Activated CD8-positive, alpha-beta memory T cell treated with anti-CD3 and anti-CD28 coated beads, Interleukin-2, amount 50 U/mL, for 1 hour (primary cell): Measurements from ENCODE around the gene FILIP1.
"Not testable (repeated sequence)": the region's sequence is repeated elsewhere in the genome, so short reads cannot be mapped to it uniquely, and the experiment has no call there.

ENCODE experiments used
- DNase-seq: peaks from one replicate; pipeline ENCODE4 v3.0.0-alpha.2; 2020; ENCODE audit errors: extremely low read depth

FILIP1 gene

DNA sequence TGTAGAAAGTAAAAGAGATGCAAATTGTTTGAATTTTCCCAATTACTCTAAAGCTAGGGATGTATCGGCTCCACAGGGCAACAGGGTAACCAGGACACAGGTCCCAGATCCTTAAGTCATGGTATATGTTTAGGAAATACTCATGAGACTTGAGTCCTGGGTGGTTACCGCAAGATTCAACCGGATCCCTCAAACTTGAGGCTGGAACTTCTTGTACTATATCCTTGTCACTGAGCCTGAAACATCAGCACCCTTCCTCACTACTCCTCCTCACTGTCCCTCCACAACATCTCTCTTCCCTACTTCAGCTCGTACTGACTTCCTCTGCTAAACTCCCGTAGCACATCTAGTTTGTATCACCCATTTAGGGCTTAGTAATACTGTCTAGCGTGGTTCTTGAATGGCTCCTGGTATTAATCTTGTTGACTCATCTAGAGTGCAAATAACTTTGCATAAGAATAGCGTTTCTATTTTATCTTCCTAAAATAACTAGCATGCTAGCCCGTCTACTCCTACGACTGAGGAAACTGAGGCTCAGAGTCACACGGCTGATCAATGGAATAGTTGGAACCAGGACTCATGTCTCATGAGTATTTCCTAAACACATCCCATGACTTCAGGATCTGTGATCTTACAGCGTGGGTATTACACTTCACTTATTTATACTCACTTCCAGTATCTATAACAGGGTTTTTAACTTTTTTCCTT lies 72.1 kb downstream of the FILIP1 start:
- no peak for DNase-seq

DNA sequence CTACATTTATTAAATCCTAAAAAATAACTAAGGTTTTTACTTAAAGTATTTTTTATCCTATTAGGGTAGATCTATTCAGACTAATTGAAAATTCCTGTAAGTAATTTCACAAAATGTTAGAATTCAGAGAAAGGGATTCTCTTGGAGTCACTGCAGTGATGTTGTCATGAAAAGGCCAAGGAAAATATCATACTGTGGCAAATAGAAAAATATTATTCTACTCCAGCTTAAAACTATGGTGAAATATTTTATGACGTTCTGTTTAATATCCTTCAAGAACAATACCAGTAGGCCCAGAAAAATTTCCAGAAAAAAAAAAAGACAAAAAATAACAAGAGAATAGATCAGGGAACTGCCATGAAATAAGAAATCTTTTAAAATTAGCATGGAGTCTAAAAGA lies 73.6 kb downstream of the FILIP1 start:
- DNase-seq, result no peak

DNA sequence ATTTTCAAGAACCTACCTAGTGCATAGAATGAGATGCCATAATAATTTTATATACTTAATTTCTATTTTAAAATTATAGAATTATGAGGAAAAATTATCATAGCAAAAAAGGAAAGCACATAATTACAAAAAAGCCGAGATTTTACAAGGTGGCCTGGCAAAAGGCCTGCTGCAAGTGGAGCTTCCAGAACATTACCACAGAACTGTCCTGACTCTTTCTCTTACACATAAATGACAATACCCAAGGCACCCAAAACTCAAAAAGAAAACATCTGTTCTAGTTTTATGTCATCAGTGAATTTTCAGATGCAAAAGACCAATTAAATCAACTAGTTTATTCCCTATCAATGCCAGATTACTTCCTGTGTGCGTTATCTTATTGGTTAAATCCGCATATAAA lies 74.2 kb downstream of the FILIP1 start:
- DNase-seq, result no peak

DNA sequence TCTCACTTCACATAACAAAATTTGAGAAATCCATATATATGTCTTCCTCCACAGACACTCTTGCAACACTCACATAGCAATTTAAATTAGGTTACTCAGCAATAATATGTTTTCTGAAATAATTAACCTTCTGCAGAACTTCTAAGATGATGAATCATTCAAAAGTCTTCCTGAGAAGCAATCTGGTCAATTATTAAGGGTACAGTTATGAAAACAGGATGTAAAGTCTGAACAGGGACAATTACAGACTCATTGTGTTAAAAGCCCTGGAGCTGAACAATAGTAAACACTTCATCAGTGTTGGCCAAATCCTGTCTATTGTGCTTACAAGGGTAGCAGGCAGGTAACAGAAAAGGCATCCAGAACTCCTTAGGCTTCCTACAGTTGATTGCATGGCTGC lies 75.4 kb downstream of the FILIP1 start:
- DNase-seq, result no peak

DNA sequence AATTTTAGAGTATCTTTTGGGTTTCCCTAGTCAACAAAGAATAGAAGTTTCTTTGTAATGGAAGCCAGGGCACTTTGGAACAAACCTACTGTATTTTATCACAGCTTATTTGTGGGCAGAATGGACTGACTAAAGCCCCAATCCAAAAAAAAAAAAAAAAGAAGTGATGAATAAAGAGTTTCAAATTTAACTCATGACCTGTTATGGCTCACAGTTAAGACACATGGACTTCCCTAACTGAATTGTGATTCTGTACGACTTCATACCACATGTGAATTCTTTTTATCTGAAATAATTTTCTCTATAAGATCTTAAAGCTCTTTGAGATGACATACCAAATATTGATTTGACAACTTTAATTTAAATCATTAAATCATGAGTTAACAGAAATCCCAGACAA lies 77.2 kb downstream of the FILIP1 start:
- DNase-seq, result no peak

DNA sequence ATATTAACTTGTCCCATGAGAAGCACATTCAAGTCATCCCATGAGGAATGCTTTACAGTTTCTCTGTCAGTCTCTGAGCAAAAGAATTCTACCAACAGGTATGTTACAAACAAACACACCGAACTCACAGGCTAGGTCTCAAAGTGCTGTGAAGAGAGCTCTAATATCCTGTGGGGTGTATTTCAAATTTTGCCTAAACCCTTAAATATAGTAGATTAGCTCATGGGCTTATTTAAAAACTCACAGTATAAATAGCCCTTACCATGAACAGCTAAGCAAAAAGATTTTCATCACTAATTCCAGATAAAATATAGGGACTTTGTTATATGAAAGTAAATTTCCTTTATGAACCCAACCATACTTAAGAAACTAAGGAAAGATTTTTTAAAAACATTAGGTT lies 77.8 kb downstream of the FILIP1 start:
- DNase-seq, result no peak

DNA sequence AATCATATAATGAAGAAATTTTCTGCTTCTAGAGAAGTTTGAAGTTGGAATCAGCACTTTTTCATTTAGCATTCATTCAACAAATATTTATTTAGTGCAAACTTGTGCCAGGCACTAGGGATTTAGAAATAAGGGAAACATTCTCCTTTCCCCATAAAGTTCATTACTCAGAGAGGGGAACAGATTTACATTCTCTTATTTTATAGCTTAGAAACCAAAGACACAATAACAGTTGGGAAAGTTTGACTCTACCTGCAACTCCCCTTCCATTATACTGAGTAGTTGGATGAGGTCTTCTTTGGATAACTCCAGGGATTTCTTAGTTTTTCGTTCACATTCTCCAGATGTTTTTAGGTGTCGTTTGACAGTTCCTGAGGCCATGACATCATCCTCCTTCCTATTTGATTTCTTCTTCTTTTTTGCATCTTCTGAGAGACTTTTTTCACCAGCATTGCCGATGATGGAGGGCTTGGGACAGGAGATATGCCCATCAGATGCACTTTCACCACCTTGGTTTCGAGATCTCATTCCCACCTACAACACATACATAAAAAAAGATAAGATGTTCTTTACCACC lies 79.1 kb downstream of the FILIP1 start:
- no peak for DNase-seq

DNA sequence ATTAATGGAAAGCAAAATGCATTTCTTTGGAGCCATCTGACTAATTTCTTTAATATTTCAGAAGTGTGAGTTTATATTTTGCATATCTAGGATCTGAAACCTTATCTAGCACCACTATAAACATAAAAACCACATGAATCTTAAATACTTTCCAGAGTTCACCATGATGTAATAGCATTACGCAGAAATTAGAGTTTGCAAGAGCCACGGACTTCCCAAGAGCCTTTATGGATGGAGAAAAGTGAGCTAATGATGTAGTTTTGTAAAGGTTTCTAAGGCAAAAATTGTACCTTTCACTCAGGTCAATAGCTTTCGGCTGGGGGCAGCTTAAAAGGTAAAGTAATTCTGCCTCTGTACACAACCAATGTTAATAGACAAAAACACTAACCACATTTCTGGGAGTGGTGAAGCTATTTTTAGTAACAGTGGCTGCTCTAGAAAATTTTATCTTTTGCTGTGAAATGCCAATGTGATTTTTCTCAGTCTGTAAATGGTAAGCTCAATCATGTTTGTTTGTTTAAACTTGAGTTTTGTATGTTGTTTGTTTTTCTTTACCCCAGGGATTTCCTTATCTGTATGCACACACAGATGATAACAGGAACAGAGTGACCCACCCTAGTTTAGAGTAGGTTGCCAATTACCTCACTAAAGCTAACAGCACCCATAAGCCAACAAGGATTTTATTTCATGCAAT lies 80.5 kb downstream of the FILIP1 start:
- no peak for DNase-seq

DNA sequence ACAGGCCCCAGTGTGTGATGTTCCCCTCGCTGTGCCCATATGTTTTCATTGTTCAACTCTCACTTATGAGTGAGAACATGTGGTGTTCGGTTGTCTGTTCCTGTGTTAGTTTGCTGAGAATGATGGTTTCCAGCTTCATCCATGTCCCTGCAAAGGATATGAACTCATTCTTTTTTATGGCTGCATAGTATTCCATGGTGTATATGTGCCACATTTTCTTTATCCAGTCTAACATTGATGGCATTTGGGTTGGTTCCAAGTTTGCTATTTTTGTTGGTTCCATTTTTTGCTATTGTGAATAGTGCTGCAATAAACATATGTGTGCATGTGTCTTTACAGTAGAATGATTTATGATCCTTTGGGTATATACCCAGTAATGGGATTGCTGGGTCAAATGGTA lies 83.0 kb downstream of the FILIP1 start:
- DNase-seq, result not testable (repeated sequence)

DNA sequence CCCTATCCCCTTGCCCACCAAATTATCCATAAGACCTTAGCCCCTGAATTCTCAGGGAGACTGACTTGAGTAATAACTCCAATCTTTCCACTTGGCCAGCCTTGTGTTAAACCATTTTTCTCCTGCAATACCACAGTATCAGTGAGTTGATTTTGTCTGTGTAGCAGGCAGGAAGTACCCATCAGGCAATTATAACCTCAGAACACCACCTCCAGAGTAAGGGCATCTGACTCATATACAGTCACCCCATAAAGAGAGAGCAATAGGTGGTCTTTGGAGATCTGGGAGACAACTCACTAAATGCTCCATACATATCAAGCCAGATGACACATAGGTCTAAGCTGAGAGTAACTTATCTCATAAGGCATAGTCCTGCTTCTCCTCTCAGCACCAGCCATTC lies 83.7 kb downstream of the FILIP1 start:
- no peak for DNase-seq

DNA sequence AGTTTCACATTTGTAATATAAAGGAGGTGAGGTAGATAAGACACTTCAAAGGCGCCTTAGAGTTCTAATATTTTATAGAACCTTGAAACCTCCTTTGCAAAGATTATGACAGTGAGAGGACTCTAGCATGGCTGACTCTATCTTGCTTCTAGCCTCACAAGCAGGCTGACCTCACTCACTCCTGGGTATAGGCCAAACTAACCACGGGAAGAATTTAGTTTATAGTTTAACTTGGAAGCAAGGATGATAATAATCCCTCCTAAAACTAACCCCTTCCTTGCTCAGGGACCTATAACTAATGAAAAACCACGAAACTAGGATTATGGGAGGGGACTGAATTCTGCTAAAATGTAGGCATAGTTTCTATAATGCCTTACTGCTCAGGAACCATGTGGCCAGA lies 84.3 kb downstream of the FILIP1 start:
- DNase-seq, result no peak

DNA sequence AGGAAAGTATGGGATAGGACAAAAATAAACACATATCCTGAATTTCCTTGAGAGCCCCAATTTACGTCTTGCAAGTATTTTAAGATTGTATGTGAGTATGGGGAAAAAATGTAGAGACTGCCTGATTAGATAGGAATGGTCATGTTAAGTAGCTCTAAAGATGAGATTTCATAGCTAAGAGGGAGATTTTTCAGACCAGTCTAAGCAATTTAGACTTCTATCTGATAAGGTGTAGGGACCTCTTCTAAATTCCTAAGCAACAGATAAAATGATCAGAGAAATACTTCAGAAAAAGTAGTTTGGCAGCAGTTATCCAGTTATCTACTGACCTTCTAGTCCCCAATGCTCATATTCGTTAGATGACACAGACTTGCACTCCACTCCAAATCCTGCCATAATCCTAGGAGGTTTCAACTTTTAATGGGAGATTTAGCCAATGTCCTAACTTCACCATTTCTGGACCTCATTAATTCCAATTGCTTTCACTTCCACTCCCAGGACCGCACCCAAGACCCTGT lies 90.0 kb downstream of the FILIP1 start:
- DNase-seq, result no peak

DNA sequence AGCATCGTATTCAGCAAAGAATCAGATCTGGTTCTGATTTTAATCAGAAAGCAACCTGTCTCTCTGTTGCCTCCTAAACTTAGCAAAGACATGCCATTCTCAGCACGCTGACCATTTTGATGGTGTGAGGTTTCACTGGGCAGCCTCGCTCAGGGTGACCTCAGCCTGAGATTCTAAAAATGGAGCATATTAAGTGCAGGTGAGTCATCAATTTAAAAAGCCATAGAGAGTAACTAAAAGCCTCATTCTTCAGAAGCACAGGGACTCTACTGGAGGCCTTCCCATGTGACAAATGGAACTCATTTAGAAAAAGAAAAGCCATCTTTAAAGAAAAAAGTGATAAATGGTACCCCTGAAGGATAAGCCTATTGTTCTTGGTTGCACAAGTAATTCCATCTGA lies 91.3 kb downstream of the FILIP1 start:
- no peak for DNase-seq

DNA sequence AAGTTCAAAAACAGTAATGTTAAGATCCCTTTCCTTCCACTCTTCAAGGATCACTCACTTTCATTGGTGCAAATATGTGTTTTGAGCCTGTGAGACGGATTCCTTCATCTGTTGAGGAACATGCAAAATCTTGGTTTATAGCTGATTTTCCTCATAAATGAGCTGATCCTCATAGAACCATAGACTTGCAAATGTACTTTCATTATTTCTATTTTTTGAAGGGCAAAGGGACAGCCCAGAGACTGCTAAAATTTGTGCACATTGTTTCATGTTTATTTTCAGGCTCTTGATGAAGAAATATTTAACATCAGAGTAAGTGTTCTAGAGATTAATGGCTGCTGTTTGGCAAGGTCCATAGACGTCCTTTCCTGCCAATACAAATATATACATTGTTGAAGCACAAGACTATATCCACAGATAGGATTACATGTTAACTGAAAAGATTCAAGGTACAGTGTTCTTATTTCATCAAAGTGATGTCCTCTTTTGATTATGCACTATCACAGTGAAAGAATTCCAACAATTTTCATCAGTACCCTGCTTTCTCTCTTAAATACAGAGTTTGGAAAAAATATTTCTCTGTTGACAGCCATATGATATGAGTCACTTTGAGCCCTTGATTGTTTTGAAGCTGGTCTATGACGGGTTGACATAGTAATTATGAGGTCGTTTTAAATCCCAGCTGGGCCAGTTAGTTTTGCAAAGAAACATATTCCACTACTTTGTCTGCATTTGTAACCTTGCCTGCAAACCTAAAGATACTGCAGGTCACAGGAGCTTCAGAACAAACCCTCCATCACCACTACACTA lies 95.7 kb downstream of the FILIP1 start:
- DNase-seq, result no peak

DNA sequence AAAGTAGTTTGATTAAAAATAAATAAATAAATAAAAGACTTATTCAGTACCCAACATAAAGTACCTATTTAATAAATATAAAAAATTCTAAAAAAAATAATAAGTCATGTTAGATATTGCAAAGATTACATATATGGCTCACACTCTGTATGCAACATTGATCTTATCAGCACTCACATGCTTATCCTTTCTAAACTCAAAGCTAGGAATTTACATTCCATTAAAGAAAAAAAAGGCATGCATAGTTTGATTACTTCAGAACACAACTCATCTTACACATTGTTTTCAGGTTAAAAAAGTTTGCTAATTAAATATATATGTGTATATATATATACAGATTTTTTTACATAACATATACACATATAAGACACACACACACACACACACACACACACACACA lies 96.4 kb downstream of the FILIP1 start:
- no peak for DNase-seq

DNA sequence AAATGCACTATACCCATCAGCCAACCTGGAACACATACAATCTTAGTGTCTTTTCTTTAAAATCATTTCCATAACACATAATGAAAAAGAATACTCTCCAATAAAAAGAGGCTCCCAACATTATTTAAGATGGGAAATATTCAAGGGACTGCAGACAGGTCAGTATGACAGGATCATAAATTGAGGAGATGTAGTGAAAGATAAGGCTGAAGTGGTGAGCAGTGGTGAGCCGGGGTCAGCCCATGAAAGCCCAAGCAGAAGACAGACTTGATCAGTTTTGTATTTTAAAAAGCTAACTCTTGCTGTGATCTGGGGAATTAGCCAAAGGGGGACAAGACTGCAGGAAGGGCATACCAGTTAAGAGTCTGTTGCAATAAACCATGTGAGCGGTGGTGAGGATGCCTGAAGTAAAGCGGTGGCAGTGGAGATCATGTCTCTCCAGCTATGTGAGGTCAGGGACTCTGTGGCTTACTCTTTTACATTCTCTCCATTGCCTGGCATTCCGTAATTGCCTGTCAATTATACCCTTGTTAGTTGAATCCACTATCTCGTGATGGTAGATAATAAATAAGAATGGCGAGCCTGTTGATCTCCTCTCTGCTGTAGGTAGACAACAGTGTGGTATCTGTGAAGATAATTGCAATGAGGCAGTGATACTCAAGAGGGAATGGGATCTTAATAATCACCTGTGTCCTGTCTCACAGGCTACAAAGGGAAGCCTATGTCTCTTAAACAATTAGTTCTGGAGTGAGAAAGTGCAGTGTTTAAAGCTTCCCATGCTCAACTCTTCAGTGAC lies 97.4 kb downstream of the FILIP1 start:
- DNase-seq, result no peak

DNA sequence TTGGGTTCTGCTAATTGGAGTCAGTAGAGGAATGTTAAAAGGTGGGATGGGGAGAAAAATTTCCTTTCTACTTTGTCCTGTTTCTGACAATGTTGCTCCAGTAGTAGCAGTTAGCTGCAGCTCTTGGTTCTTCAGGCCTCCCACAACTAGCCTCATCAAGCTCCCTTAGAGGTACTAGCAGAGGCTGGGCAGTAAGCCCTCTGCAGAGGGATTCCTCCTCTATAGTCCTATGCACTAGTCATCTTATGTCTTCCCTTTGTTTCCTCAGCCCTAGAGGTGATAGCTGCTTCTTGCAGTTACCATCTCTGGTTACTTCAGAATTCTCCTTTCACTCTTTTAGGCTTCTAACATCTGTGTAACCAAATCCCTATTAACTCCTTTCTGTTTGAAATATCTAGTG lies 99.8 kb downstream of the FILIP1 start:
- DNase-seq, result no peak

DNA sequence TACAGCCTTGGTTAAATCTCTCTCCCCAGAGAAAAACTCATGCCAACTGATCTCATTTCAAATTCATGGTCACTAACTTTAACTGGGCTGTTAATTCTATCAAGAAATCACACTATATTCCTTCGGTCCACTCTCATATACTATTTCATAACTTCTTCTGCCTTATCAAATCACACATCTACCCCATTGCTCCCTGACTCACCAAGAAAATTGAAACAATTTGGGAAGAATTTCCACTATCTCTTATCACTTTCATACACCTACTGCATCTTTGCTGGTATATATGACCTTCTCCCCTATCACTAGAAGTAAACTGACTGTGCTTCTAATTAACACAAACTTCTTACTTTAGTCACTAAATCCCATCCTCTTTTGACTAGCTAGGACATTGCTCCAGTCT lies 102.3 kb downstream of the FILIP1 start:
- DNase-seq, result no peak

DNA sequence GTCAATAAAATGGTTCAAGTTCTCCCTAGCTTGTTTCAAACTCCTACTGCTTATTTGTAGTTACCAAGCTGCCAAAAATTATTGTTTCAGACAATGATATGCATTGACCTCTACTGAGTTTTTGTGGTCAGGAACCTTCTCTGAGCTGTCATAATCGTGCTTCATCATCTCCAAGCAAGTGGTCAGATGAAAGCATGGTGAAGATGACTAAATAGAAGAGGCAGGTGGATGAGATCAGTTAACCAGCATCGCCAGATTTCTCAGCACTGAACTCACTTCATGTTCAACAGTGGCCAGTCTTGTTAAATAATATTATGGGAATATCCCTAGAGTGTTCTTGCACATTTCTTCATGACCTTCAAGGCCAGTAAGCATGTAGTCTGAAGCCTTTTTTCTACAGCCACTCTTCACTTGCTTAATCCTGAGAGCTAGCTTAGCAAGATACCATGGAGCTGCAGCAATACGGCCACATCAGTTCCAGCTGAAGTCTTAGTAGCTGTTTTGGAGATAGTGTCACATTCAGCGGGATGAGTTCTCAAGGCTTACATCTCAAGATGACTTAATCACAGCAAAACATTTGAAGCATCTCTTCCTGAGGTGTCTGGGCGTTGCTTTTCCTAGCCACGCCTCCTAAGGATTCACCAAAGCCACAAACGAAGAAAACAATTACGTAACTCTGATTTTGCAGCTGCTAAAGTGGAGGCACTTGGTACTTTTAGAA lies 107.4 kb downstream of the FILIP1 start:
- DNase-seq, result no peak

DNA sequence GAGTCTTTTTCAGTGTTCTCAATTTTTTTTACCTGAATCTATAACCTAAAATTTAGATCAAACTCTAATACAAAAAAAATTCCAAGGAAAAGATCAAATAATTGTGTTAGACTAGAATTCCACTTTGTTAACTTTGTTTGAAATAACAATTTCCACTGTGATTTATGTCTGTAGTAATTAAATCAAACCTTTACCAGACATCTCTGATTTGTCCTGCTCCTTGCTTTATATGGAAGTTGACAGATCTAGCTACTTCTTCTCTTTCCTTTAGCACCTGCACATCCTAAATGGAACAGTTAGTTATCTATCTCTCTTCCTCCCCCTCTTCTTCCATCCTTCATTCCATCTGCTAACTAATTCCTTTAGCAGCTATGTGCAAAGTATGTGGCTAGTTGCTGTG lies 109.5 kb downstream of the FILIP1 start:
- DNase-seq, result no peak

DNA sequence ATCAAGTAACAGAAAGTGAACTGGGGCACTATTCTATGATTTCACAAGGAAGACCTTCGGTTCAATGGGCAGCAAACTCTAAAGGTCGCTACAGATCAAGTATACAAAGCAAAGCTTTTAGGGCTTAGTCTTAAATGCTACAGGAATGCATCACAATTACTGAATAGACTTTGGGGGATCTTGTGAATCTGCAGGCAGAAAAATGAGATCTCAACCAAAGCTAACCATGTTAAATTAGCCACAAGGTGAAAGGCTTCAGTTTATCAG lies 111.0 kb downstream of the FILIP1 start:
- no peak for DNase-seq
